NCI-H345 treated with DMSO at 0.1 percent for 48 hours (cell line): ENCODE measurements around the gene IFT22.
"Not testable (repeated sequence)": the region's sequence is repeated elsewhere in the genome, so short reads cannot be mapped to it uniquely, and the experiment has no call there.

Source experiments
- DNase-seq: peaks from one replicate; lab custom pipeline; 2025; ENCODE audit not compliant: unreplicated experiment; lab: John Stamatoyannopoulos, UW

The IFT22 gene

GRCh38 chr7:101278461-101279292 is 42.9 kb downstream of the IFT22 start:
- no peak for DNase-seq

- DNase-seq: no peak
These were observed 44.5 kb downstream of the IFT22 start for GRCh38 chr7:101277155-101277554.

GRCh38 chr7:101273206-101273605 is 48.4 kb downstream of the IFT22 start:
- no peak for DNase-seq

GRCh38 chr7:101271021-101271420 is 50.6 kb downstream of the IFT22 start:
- no peak for DNase-seq

- DNase-seq: no peak
These were observed 51.9 kb downstream of the IFT22 start for GRCh38 chr7:101269664-101270063.

- no peak for DNase-seq
These were observed 55.7 kb downstream of the IFT22 start for GRCh38 chr7:101265622-101266516.

GRCh38 chr7:101264102-101264706 is 57.4 kb downstream of the IFT22 start:
- not testable (repeated sequence) for DNase-seq
